Activated CD8-positive, alpha-beta memory T cell treated with anti-CD3 and anti-CD28 coated beads, Interleukin-2, amount 50 U/mL, for 48 hours (primary cell): ENCODE measurements around the gene MSH2.
"Not testable (repeated sequence)": the region's sequence is repeated elsewhere in the genome, so short reads cannot be mapped to it uniquely, and the experiment has no call there.

Experiments
- DNase-seq: peaks from one replicate; pipeline ENCODE4 v3.0.0-alpha.2; 2020

MSH2 gene

GRCh38 chr2:47402805-47403608 lies at the start of gene MSH2:
MSH2 (plus strand) TSS chr2:47403156; CDS start chr2:47403192, 36 bp downstream.
- peak; percentile 94 for DNase-seq

DNA sequence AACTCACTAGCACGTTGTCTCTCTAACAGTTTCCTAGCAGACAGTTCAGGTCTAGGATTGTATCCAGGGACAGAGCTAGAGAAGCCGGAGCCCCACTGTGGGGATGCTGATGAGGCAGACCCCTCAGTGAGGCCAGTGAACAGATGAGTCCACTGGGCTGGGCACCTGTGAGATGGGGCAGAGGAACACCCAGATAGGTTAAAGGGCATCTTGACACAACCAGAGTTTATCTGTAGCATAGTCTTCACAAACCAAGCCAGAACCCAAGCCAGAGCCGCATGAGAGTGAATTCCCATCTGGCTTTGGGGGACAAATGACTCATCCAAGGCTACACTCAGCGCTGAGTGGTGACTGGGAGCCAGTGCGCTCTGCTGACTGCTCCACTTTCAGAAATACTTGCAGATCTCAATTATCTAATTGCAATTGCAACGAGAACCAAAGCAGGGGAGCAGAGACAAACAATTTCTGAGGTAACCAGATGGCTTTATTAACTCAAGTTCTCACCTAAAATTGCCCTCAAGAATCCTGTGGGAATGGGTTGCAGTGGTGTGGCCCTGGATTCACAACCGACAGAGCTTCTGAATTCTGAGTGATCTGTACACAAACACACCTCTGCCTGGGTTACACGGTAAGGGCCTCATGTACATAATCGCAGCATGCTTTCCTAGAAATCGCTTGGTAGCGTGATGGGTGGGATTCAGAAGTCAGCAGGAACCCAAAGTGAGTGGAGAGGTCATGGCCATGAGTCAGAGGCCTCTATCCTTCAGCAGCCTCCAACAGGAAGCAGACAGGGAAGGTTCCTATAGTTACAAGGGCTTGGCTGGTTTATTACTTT lies 48.7 kb upstream of the MSH2 start:
- DNase-seq = no peak

- DNase-seq = no peak
Observed at GRCh38 chr2:47354848-47355204, 48.1 kb upstream of the MSH2 start.

- DNase-seq = no peak
Observed at GRCh38 chr2:47357483-47357882, 45.5 kb upstream of the MSH2 start.

- DNase-seq = no peak
Observed at GRCh38 chr2:47359375-47359868, 43.5 kb upstream of the MSH2 start.

GRCh38 chr2:47360283-47360682 lies 42.7 kb upstream of the MSH2 start:
- no peak for DNase-seq

DNA sequence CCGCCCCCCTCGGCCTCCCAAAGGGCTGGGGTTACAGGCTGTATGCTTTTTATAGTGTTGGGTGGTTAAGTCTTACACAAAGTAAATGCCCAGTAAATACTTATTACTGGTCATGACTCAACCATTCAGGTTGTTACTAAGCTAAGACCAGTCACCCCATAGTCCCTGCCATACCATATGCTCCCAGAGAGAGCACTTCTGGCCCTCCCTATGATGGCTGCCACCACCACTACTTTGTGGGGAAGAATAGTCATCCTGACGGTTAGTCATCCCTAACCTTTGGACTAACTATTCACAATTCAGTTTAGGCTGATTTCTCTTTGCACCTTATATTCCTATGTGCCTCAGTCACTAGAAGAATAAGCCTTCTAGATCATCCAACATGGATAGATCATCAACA lies 42.0 kb upstream of the MSH2 start:
- DNase-seq = no peak

- not testable (repeated sequence) for DNase-seq
Observed at GRCh38 chr2:47361505-47362229, 41.3 kb upstream of the MSH2 start.

GRCh38 chr2:47373747-47374146 lies 29.2 kb upstream of the MSH2 start:
- no peak for DNase-seq

- no peak for DNase-seq
Observed at GRCh38 chr2:47375307-47375706, 27.6 kb upstream of the MSH2 start.

GRCh38 chr2:47379384-47379783 lies 23.6 kb upstream of the MSH2 start:
- DNase-seq = no peak

DNA sequence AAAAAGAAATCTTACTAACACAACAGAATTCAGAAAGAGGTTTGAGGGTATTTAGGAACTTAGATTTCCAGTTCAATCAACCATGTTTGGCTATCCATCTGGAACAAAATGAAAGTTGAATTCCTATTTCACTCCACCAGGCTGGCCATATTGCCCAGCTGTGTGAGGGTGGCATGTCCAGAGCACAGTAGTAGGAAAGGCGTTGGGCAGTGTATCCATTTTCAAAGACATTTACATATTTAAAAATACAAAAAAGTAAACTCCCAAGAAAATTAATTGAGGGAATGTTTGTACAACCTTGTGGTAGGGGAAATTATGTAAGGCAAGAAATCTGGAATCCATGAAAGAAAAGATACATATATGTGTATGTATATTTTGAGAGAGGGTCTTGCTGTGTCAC lies 21.5 kb upstream of the MSH2 start:
- peak; percentile 7 for DNase-seq

DNA sequence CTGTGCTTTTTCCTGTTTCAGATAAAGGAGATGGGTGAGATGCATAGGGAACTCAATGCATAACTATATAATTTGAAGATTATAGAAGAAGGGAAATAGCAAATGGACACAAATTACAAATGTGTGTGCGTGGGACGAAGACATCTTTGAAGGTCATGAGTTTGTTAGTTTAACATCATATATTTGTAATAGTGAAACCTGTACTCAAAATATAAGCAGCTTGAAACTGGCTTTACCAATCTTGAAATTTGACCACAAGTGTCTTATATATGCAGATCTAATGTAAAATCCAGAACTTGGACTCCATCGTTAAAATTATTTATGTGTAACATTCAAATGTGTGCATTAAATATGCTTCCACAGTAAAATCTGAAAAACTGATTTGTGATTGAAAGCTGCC lies 16.4 kb upstream of the MSH2 start:
- DNase-seq = no peak

GRCh38 chr2:47388888-47389287 lies 14.1 kb upstream of the MSH2 start:
- DNase-seq = no peak

DNA sequence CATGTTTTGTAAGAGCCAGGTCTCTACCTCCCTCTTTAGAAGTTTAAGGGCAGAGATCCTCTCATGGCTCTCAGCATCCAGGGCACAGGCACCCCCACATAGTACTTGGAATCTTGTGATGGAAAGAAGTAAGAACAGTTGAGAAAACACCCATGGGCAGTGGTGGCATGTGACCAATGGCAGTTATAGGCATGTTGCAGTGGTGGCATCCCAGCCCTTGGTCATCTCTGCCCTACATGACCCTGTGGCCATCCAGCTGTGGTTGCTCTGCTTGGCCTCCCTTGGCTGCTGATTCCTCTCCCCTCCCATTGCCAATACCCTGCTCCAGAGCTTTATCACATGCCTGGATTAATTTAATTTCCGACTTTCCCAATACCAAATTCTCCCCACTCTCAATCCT lies 13.3 kb upstream of the MSH2 start:
- peak; percentile 32 for DNase-seq

DNA sequence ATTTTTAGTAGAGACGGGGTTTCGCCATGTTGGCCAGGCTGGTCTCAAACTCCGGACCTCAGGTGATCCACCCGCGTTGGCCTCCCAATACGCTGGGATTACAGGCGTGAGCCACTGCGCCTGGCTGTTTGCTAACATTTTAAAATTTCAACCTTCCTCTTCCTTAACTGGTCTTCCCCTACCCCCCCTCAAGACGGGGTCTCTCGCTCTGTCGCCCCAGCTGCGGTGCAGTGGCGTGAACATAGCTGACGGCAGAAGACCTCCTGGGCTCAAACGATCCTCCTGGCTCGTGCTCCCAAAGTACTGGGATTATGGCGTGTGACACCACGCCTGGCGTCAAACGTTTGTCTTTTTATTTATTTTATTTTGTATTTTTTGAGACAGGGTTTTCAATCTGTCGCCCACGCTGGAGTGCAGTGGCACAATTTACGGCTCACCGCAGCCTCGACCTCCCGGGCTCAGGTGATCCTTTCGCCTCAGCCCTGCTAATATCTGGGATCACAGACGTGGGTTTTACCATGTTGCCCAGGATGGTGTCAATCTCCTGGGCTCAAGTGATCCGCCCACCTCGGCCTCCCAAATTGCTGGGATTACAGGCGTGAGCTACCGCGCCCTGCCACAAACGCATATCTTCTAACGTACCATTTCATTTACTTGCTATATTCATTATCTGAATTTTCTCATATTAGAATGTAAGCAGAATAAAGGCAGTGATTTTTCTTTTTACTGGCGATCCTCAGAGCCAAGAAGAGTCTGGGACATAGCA lies 984 bp upstream of the MSH2 start:
- peak; percentile 48 for DNase-seq

DNA sequence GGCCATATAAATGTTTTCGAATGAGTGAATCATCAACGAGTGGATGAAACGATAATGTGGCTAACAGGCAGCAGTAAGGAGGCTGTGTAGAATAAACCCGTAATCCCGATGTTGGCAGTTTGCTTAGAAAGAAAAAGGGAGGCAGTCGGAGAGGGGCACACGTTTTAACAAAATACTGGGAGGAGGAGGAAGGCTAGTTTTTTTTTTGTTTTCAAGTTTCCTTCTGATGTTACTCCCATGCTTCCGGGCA lies 476 bp upstream of the MSH2 start:
- DNase-seq = no peak

- peak; percentile 47 for DNase-seq
Observed at GRCh38 chr2:47403609-47404193, 745 bp downstream of the MSH2 start.

DNA sequence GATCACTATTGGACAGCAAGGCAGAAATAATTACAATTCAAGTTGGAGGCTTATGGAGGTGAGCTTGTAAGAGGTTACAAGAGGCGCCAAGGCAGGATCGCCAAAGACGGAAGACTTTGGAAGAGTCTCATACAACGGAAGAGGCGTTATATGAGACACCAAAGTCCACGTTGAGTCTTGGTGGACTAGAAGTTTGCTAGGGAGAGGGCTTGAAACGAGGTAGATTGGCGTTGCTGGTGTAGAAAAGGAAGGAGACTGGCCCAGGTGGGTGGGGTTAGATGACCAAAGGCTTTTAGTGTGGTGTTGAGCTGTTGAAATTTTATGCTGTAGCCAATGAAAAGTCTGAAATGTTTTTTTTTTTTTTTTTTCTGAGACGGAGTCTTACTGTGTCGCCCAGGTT lies 1.4 kb downstream of the MSH2 start:
- DNase-seq = peak; percentile 38

- DNase-seq = no peak
Observed at GRCh38 chr2:47405757-47406156, 2.8 kb downstream of the MSH2 start.

- not testable (repeated sequence) for DNase-seq
Observed at GRCh38 chr2:47406649-47407330, 3.8 kb downstream of the MSH2 start.

GRCh38 chr2:47407976-47408375 lies 5.0 kb downstream of the MSH2 start:
- DNase-seq = not testable (repeated sequence)
